HAP-1 (cell line): ENCODE results near the gene TTC6.
A peak's percentile ranks its signal among the peaks of the same experiment; 100 is the strongest.
"Not testable (repeated sequence)": the region's sequence is repeated elsewhere in the genome, so short reads cannot be mapped to it uniquely, and the experiment has no call there.

Experiments
- DNase-seq, 2 experiments: peaks; one replicate each; pipeline ENCODE4 v3.0.0-alpha.2; 2016 to 2020; ENCODE audit warnings: low spot score in 2 of 2
- H3K27me3 ChIP-seq: fragments of 250-450 bp; sonication (Bioruptor Pico); 2 replicates; pipeline ENCODE4 v1.5.1; 2020; ENCODE audit warnings: low read depth, mild to moderate bottlenecking, moderate library complexity
- H3K36me3 ChIP-seq: fragments of 250-450 bp; sonication (Bioruptor Pico); replicated peaks from 2 replicates; pipeline ENCODE4 v1.5.1; 2020; ENCODE audit warnings: mild to moderate bottlenecking
- H3K4me1 ChIP-seq: fragments of 250-450 bp; sonication (Bioruptor Pico); 2 replicates; pipeline ENCODE4 v1.5.1; 2020; ENCODE audit warnings: mild to moderate bottlenecking
- H3K4me3 ChIP-seq: fragments of 250-450 bp; sonication (Bioruptor Pico); 2 replicates; pipeline ENCODE4 v1.5.1; 2020; ENCODE audit warnings: mild to moderate bottlenecking, moderate library complexity
- H3K9me3 ChIP-seq: fragments of 250-450 bp; sonication (Bioruptor Pico); 2 replicates; pipeline ENCODE4 v1.5.1; 2020; ENCODE audit warnings: mild to moderate bottlenecking, moderate library complexity
- in situ Hi-C: fragments of 300-500 bp; cut with MboI; formaldehyde crosslinking; loops from 3 replicates; pipeline ENCODE4 v1.14.3; 2020; ENCODE audit warnings: low sequenced_read_pairs, inconsistent platforms, mixed read lengths

TTC6 gene

GRCh38 chr14:37594971-37595808 is at the start of gene TTC6, which contains the start of gene FOXA1:
TSS of gene TTC6 (plus strand) at chr14:37595629. CDS start at chr14:37622065, 26,436 bp downstream.
TSS of gene FOXA1 (minus strand) at chr14:37595249. CDS start at chr14:37594972, 277 bp downstream.
- peak; percentile 69 to 88 for DNase-seq
- peak within 1 kb of the TSS; percentile 61 for H3K4me3 ChIP-seq
- peaks cover 20% of the 10 kb centered on the region for H3K36me3 ChIP-seq
- in situ Hi-C loops, result loop anchor here (5.0 kb wide), 1 partner anchor 272 kb away; no protein-coding TSS in a partner anchor
- H3K4me1 ChIP-seq, result peaks cover 33% of the 10 kb centered on the region
- H3K9me3 ChIP-seq, result no peaks in the 10 kb centered on the region
- H3K27me3 ChIP-seq, result no peaks in the 10 kb centered on the region

- Histone ChIP-seq H3K4me1 (no peaks in the 10 kb centered on the region), H3K9me3 (no peaks in the 10 kb centered on the region), H3K36me3 (no peaks in the 10 kb centered on the region), H3K27me3 (peaks cover 4% of the 10 kb centered on the region; the same call in 1 of the 2 replicates), H3K4me3 (no peak overlapping the region)
- DNase-seq, result no peak
- in situ Hi-C loops, result no loop called here
These were observed 48.6 kb upstream of the TTC6 start for GRCh38 chr14:37546621-37547447.

- no peaks in the 10 kb centered on the region for H3K36me3 ChIP-seq
- H3K27me3 ChIP-seq, result peaks cover 2% of the 10 kb centered on the region; the same call in 1 of the 2 replicates
- no peaks in the 10 kb centered on the region for H3K4me1 ChIP-seq
- in situ Hi-C loops, result no loop called here
- no peak for DNase-seq
- H3K9me3 ChIP-seq, result no peaks in the 10 kb centered on the region
- no peak overlapping the region for H3K4me3 ChIP-seq
These were observed 44.9 kb upstream of the TTC6 start for GRCh38 chr14:37550511-37550910.

GRCh38 chr14:37551119-37551518 is 44.3 kb upstream of the TTC6 start:
- no peaks in the 10 kb centered on the region for H3K4me1 ChIP-seq
- in situ Hi-C loops, result no loop called here
- H3K4me3 ChIP-seq, result no peak overlapping the region
- no peaks in the 10 kb centered on the region for H3K9me3 ChIP-seq
- H3K36me3 ChIP-seq, result no peaks in the 10 kb centered on the region
- H3K27me3 ChIP-seq, result no peaks in the 10 kb centered on the region; the same call in 1 of the 2 replicates
- no peak for DNase-seq

GRCh38 chr14:37553935-37554550 is 41.4 kb upstream of the TTC6 start:
- no peak for DNase-seq
- Histone ChIP-seq H3K9me3 (no peaks in the 10 kb centered on the region; the same call in 1 of the 2 replicates), H3K4me1 (no peaks in the 10 kb centered on the region), H3K36me3 (no peaks in the 10 kb centered on the region), H3K4me3 (no peak overlapping the region), H3K27me3 (no peaks in the 10 kb centered on the region)
- in situ Hi-C loops, result no loop called here

- in situ Hi-C loops, H3K4me1 ChIP-seq, H3K36me3 ChIP-seq, H3K4me3 ChIP-seq, H3K9me3 ChIP-seq, H3K27me3 ChIP-seq, DNase-seq: not testable (repeated sequence)
These were observed 39.8 kb upstream of the TTC6 start for GRCh38 chr14:37555596-37555995.

- Histone ChIP-seq H3K4me1 (no peaks in the 10 kb centered on the region), H3K27me3 (peaks cover 3% of the 10 kb centered on the region), H3K4me3 (no peak overlapping the region), H3K36me3 (no peaks in the 10 kb centered on the region), H3K9me3 (no peaks in the 10 kb centered on the region; the same call in 1 of the 2 replicates)
- no peak for DNase-seq
- in situ Hi-C loops, result no loop called here
These were observed 36.7 kb upstream of the TTC6 start for GRCh38 chr14:37558740-37559139.

- Histone ChIP-seq H3K27me3 (peaks cover 3% of the 10 kb centered on the region), H3K9me3 (no peaks in the 10 kb centered on the region; the same call in 1 of the 2 replicates), H3K4me3 (no peak overlapping the region), H3K4me1 (no peaks in the 10 kb centered on the region), H3K36me3 (no peaks in the 10 kb centered on the region)
- in situ Hi-C loops, result no loop called here
- DNase-seq, result no peak
These were observed 36.0 kb upstream of the TTC6 start for GRCh38 chr14:37559386-37559785.

GRCh38 chr14:37563189-37563588 is 32.2 kb upstream of the TTC6 start:
- Histone ChIP-seq H3K4me1 (0 out of 2 replicates have a peak, but pooled peaks cover 5% of the 10 kb centered on the region), H3K27me3 (peaks cover 3% of the 10 kb centered on the region), H3K36me3 (no peaks in the 10 kb centered on the region), H3K9me3 (no peaks in the 10 kb centered on the region), H3K4me3 (no peak overlapping the region)
- in situ Hi-C loops, result no loop called here
- DNase-seq, result no peak

- Histone ChIP-seq H3K4me3 (no peak overlapping the region), H3K27me3 (peaks cover 3% of the 10 kb centered on the region), H3K4me1 (0 out of 2 replicates have a peak, but pooled peaks cover 5% of the 10 kb centered on the region), H3K36me3 (no peaks in the 10 kb centered on the region), H3K9me3 (no peaks in the 10 kb centered on the region)
- in situ Hi-C loops, result no loop called here
- DNase-seq, result no peak
These were observed 29.9 kb upstream of the TTC6 start for GRCh38 chr14:37565550-37565949.

- Histone ChIP-seq H3K9me3 (no peaks in the 10 kb centered on the region), H3K36me3 (no peaks in the 10 kb centered on the region), H3K4me1 (0 out of 2 replicates have a peak, but pooled peaks cover 5% of the 10 kb centered on the region), H3K27me3 (peaks cover 3% of the 10 kb centered on the region), H3K4me3 (no peak overlapping the region)
- in situ Hi-C loops, result no loop called here
- no peak for DNase-seq
These were observed 28.5 kb upstream of the TTC6 start for GRCh38 chr14:37566811-37567371.

- H3K4me3 ChIP-seq, result no peak overlapping the region
- 0 out of 2 replicates have a peak, but pooled peaks cover 5% of the 10 kb centered on the region for H3K4me1 ChIP-seq
- DNase-seq, result no peak
- H3K36me3 ChIP-seq, result no peaks in the 10 kb centered on the region
- no peaks in the 10 kb centered on the region for H3K9me3 ChIP-seq
- no peaks in the 10 kb centered on the region for H3K27me3 ChIP-seq
- in situ Hi-C loops, result no loop called here
These were observed 25.7 kb upstream of the TTC6 start for GRCh38 chr14:37569729-37570128.

GRCh38 chr14:37571391-37571790 is 24.0 kb upstream of the TTC6 start:
- Histone ChIP-seq H3K27me3 (no peaks in the 10 kb centered on the region), H3K4me3 (no peak overlapping the region), H3K9me3 (no peaks in the 10 kb centered on the region), H3K4me1 (0 out of 2 replicates have a peak, but pooled peaks cover 5% of the 10 kb centered on the region), H3K36me3 (no peaks in the 10 kb centered on the region)
- in situ Hi-C loops, result no loop called here
- DNase-seq, result no peak
